D721Med (cell line): ENCODE results near the gene RGS10.

Source experiments
- DNase-seq: peaks from one replicate; pipeline ENCODE4 v3.0.0; 2011; ENCODE audit warnings: low spot score; ENCODE audit not compliant: insufficient read length
- FAIRE-seq: peaks from 2 replicates; lab custom pipeline; 2011; peaks lifted over from hg19 to GRCh38; lab: Jason Lieb, UNC
- TF ChIP-seq, protein P1 (sequence below): IDR thresholded peaks from 2 replicates; pipeline ENCODE4 v1.5.1; 2012; ENCODE audit warnings: mild to moderate bottlenecking, control low read depth; ENCODE audit not compliant: insufficient read depth; ENCODE audit errors: missing control alignments

RGS10 gene

DNA sequence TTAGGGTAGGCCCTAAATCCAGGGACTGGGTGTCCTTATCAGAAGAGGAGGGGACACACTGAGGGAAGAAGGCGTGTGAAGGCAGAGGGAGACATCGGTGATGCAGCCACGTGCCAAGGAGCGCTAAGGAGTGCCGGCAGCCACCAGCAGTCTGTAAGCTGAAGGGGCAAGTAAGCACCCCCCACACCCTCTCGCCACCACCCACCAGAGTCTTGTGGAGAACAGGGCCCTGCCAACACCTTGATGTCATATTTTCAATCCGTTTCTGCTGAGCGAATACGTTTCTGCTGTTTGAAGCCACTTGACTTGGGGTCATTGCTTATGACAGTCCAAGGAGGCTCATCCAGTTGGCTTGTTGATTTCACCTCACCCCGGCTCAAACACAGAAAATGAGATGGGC, 37.9 kb downstream of the RGS10 start:
- DNase-seq (no peak), FAIRE-seq (no peak)
- TF ChIP-seq, protein P1, sequence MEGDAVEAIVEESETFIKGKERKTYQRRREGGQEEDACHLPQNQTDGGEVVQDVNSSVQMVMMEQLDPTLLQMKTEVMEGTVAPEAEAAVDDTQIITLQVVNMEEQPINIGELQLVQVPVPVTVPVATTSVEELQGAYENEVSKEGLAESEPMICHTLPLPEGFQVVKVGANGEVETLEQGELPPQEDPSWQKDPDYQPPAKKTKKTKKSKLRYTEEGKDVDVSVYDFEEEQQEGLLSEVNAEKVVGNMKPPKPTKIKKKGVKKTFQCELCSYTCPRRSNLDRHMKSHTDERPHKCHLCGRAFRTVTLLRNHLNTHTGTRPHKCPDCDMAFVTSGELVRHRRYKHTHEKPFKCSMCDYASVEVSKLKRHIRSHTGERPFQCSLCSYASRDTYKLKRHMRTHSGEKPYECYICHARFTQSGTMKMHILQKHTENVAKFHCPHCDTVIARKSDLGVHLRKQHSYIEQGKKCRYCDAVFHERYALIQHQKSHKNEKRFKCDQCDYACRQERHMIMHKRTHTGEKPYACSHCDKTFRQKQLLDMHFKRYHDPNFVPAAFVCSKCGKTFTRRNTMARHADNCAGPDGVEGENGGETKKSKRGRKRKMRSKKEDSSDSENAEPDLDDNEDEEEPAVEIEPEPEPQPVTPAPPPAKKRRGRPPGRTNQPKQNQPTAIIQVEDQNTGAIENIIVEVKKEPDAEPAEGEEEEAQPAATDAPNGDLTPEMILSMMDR: no peak

DNA sequence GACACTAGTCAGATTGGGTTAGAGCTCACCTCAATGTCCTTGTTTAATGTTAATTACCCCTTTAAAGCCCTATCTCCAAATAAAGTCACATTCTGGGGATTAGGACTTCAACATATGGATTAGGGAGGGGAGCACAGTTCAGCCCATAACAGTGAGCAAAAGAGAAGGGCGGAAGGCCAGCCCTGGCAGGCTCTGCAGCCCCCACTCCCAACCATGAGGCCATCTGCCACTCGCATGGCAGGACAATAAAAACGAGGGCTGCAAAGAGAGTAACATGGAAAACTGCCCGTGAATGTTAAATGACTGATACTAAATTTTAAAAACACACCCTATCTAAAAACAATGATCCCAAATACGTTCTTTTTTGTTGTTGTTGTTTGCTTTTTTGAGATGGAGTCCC, 38.7 kb downstream of the RGS10 start:
- TF ChIP-seq, protein P1: no peak
- FAIRE-seq: no peak
- no peak for DNase-seq

DNA sequence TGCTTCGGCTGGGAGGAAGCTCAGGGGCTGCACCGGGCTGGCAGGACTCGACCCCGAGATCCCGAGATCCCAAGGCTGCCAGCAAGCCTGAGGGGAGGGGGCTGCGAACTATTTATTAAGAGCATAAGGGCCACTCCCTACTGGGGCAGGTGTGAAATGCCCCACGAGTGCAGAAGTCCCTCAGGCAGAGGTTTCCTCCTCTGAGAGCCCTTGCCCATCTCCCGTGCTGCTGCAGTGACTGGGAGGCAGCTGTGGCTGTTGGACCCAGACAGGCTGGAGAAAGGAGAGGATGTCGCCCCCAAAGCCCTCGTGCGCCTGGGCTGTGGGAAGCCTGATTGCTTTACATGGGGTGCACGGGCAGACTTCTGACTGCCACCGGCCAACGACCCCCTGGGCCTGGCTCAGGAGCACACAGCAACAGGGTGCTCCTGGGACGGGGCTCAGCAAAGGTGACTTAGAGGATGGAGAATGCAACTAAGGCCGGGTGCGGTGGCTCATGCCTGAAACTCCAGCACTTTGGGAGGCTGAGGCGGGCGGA, 39.8 kb downstream of the RGS10 start:
- TF ChIP-seq, protein P1: no peak
- DNase-seq: no peak
- no peak for FAIRE-seq

DNA sequence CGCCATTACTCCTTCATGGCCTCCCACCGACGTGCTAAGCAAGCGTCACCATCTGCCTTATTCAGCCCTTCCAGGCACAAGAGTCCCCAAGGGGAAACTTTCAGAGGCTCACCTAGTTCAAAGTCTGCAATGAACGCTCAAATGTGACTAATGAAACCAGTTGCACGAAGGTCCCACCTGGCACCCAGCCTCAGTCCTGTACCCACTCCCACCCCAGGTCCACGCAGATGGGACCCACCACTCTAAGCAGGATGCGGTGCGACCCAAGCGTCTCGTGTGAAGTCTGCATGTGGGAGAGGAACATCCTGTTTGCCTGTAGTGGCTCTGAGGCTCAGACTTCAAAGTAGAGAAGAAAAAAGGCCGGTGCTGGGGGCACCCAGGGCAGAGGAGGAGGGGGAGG, 40.3 kb downstream of the RGS10 start:
- no peak for FAIRE-seq
- TF ChIP-seq, protein P1: no peak
- DNase-seq: no peak

DNA sequence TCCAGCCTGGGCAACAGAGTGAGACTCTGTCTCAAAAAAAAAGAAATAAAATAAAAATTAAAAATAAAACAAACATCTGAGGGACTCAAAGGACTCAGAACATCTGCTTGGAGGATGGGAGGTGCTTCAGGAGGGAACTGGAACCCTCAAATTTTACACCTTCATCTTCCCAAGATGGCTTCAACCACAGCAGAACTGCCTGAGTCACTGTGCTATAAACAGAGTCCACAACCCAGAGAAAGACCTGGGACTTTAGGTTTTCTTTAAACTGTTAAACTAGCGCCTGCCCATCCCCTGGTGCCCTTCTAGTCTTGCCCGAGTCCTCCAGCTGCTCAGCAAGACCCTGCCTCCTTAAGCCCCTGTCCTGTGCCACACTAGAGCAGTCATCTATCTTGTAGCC, 40.8 kb downstream of the RGS10 start:
- no peak for FAIRE-seq
- TF ChIP-seq, protein P1: no peak
- DNase-seq: no peak

DNA sequence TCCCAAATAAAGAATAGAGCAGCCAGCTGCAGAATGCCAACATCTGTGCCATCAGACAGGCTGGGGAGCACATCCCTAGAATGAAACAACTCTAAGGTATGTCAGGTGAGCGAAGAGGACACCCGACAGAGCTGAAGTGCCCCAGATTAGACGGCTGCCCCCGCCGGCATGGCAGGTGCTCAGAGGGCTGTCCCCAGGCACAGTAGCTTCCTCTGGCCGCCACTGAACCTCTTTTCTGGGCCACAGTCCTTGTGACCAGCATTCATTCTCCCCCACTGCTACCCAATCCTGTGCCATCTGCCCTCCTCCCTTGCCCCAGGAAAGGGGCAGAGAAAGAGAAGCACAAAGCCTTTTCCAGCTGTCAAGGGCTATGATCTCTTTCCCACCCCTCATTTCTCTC, 41.7 kb downstream of the RGS10 start:
- DNase-seq: no peak
- FAIRE-seq: no peak
- TF ChIP-seq, protein P1: no peak

DNA sequence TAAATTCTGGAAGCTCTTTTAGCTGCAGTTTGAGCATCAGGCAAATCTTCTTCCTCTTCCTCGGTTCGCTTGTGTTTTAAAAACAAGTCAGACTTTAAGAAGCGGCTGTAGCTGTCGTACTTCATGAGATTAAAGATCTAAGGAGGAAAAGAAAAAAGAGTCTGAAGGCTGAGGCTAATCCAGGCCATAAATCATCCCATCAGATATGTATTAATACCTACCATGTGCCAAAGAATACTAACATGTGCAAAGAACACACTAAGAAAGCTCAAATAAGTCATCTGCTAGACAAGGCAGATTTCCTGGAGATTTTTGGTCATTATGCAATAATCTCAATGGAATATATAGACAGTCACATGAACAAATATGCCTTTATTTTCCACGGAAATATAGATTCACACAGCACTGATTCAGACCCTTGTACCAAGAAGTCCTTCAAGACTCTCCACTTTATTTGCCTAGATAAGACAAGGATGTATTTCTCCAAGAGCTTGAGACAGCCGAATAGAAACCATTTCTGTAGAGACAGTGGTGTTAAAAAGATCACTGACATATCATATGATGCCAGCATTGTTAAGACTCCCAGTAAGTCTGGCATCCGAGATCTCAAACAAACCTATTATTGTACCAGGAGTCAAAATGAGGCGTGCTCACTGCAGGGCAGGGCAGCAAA, 42.3 kb downstream of the RGS10 start:
- DNase-seq (no peak), FAIRE-seq (no peak)
- TF ChIP-seq, protein P1: no peak
